ENCODE data around the gene CSNK1G2.

The CSNK1G2 gene

GRCh38 chr19:1957562-1958248 is 16.7 kb downstream of the CSNK1G2 start:
- no peak for DNase-seq (ENCODE audit: low read depth)
- no peak for TF ChIP-seq POLR2A (IDR thresholded peaks at IDR 0.05; ENCODE audit: extremely low read depth, insufficient read length)
- TF ChIP-seq, protein P1, sequence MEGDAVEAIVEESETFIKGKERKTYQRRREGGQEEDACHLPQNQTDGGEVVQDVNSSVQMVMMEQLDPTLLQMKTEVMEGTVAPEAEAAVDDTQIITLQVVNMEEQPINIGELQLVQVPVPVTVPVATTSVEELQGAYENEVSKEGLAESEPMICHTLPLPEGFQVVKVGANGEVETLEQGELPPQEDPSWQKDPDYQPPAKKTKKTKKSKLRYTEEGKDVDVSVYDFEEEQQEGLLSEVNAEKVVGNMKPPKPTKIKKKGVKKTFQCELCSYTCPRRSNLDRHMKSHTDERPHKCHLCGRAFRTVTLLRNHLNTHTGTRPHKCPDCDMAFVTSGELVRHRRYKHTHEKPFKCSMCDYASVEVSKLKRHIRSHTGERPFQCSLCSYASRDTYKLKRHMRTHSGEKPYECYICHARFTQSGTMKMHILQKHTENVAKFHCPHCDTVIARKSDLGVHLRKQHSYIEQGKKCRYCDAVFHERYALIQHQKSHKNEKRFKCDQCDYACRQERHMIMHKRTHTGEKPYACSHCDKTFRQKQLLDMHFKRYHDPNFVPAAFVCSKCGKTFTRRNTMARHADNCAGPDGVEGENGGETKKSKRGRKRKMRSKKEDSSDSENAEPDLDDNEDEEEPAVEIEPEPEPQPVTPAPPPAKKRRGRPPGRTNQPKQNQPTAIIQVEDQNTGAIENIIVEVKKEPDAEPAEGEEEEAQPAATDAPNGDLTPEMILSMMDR (IDR thresholded peaks at IDR 0.05; ENCODE audit: low read depth, low read length), result no peak
- no peak for TF ChIP-seq MYC (IDR thresholded peaks at IDR 0.05; ENCODE audit: low read depth, low read length)
- TF ChIP-seq, protein P2, sequence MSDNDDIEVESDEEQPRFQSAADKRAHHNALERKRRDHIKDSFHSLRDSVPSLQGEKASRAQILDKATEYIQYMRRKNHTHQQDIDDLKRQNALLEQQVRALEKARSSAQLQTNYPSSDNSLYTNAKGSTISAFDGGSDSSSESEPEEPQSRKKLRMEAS (IDR thresholded peaks at IDR 0.05; ENCODE audit: low read depth, low read length), result no peak
- no peak overlapping the region for H3K4me3 ChIP-seq (ENCODE audit: low read depth, low read length)

- TF ChIP-seq, protein P2 (IDR thresholded peaks at IDR 0.05; ENCODE audit: low read depth, low read length), result no peak
- no peak for TF ChIP-seq POLR2A (IDR thresholded peaks at IDR 0.05; ENCODE audit: extremely low read depth, insufficient read length)
- no peak for TF ChIP-seq MYC (IDR thresholded peaks at IDR 0.05; ENCODE audit: low read depth, low read length)
- TF ChIP-seq, protein P1 (IDR thresholded peaks at IDR 0.05; ENCODE audit: low read depth, low read length), result no peak
- DNase-seq (ENCODE audit: low read depth), result no peak
- no peak overlapping the region for H3K4me3 ChIP-seq (ENCODE audit: low read depth, low read length)
Observed at GRCh38 chr19:1959928-1960589, 19.1 kb downstream of the CSNK1G2 start.

- no peak for DNase-seq (ENCODE audit: low read depth)
- no peak overlapping the region for H3K4me3 ChIP-seq (ENCODE audit: low read depth, low read length)
- TF ChIP-seq POLR2A (IDR thresholded peaks at IDR 0.05; ENCODE audit: extremely low read depth, insufficient read length) (no peak), MYC (IDR thresholded peaks at IDR 0.05; ENCODE audit: low read depth, low read length) (no peak)
- TF ChIP-seq, protein P1 (IDR thresholded peaks at IDR 0.05; ENCODE audit: low read depth, low read length), result no peak
- TF ChIP-seq, protein P2 (IDR thresholded peaks at IDR 0.05; ENCODE audit: low read depth, low read length), result no peak
Observed at GRCh38 chr19:1961000-1961883, 20.3 kb downstream of the CSNK1G2 start.

DNA sequence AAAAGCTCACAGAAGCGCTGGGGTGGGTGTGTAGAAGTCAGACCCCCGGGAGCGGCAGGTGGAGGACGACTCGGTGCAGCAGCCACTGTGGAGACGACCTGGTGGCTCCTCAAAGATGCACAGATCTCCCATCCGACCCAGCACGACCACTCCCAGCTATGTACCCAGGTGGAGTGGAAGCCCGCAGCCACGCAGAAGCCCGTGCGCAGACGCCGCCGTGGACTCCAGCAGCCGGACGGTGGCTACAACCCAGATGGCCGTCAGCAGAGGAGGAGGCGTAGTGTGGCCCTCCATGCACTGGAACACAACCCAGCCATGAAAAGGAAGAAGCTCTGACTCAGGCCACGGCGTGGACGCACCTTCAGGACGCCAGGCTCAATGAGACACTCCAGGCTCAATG is 21.7 kb downstream of the CSNK1G2 start:
- TF ChIP-seq, protein P1 (IDR thresholded peaks at IDR 0.05; ENCODE audit: low read depth, low read length), result no peak
- TF ChIP-seq POLR2A (IDR thresholded peaks at IDR 0.05; ENCODE audit: extremely low read depth, insufficient read length), result no peak
- TF ChIP-seq, protein P2 (IDR thresholded peaks at IDR 0.05; ENCODE audit: low read depth, low read length), result no peak
- TF ChIP-seq MYC (IDR thresholded peaks at IDR 0.05; ENCODE audit: low read depth, low read length), result no peak
- no peak overlapping the region for H3K4me3 ChIP-seq (ENCODE audit: low read depth, low read length)
- DNase-seq (ENCODE audit: low read depth), result no peak

DNA sequence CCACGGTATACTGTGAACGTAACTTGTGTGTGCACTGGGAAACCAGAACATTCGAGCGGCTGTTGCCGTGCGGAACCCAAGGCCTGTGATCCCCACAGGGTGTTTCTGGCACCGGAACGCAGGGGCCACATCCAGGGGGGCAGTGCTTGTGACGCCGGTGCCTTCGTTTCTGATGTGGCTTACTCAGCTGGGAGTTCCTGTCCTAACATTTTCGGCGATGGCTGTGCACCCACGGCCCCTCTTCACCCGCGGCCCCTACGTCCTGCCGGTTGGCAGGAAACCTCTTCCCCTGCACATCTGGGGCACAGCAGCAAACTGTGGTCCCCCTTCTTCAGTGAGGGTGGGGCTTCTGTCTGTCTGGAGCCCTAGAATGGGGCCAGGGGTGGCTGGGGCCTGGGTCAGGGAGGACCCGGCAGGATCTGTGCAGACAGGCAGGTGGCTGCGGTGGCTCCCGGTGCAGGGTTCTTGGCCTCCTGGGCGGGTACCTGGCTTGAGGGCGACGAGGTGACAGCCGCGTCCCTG is 26.2 kb downstream of the CSNK1G2 start:
- no peak for DNase-seq (ENCODE audit: low read depth)
- TF ChIP-seq, protein P2 (IDR thresholded peaks at IDR 0.05; ENCODE audit: low read depth, low read length), result no peak
- TF ChIP-seq POLR2A (IDR thresholded peaks at IDR 0.05; ENCODE audit: extremely low read depth, insufficient read length) (no peak), MYC (IDR thresholded peaks at IDR 0.05; ENCODE audit: low read depth, low read length) (no peak)
- TF ChIP-seq, protein P1 (IDR thresholded peaks at IDR 0.05; ENCODE audit: low read depth, low read length), result no peak
- no peak overlapping the region for H3K4me3 ChIP-seq (ENCODE audit: low read depth, low read length)
